ENCODE results near the gene NAPA. TPM values are rescaled to one million over a fixed set of nuclear protein-coding genes. Genes with fewer than 3 reads are reported as not detected.

NAPA gene
- polyA plus RNA-seq, 3 donors = 77.5 to 135 (median 111) TPM

DNA sequence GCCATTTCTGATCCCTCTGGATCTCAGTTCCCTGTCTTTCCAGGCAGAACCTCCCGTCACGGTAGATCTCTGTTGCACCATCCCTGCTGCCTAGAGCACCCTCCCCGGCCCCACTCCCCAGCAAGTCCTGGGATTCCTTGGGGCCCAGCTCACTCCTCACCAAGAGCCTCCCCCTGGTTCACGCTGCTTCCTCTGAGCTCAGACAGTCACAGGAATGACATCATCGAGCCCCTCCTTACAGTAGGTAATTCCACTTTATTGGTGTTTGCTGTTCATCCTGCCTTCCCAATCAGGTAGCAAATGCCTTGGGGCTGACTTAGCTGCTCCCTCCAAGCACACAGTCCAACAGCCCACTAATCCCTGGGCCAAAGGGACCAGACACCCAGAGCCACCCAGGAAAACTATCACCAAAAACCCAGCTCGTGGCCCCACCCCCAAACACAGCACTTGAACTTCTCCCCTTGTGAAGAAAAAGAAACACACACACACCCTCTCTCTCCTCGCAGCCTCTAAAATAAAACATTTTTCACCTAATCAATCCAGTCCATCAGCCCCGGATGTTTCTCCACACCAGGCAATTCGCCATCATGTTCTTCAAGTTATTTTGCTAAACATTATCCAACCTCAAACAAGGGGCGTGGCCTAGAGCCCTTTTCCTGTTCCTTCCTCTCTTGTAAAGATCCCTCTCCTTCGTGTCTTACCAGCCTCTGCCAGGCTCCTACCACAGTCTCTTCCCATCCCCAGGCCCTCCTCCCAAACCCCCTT is 2.5 kb downstream of the NAPA start:
- Histone ChIP-seq H3K36me3 (replicated peaks in 1 of 2; ENCODE audit: control insufficient read depth in 1 of 2, insufficient read depth in 2 of 2, low read length in 2 of 2) (peaks cover 4 to 32% of the 10 kb centered on the region in 2 donors), H3K27me3 (ENCODE audit: control insufficient read depth in 2 of 2, insufficient read depth in 2 of 2, low read length in 2 of 2) (no peaks in the 10 kb centered on the region), H3K27ac (ENCODE audit: low read depth in 1 of 2, low read length in 2 of 2) (peak overlapping the region; percentile 37 to 100), H2AFZ (ENCODE audit: insufficient read depth, low read depth, low read length, poor library complexity, severe bottlenecking) (no peak overlapping the region), H3K9me3 (replicated peaks in 1 of 2; ENCODE audit: control insufficient read depth in 1 of 2, insufficient read depth in 1 of 2, low read length in 2 of 2) (no peaks in the 10 kb centered on the region), H3K79me2 (ENCODE audit: insufficient read depth, low read length) (peaks cover 75% of the 10 kb centered on the region), H3K4me1 (ENCODE audit: control insufficient read depth in 1 of 2, insufficient read depth in 2 of 2, low read length in 2 of 2) (peaks cover 31 to 33% of the 10 kb centered on the region in 2 donors), H3K9ac (ENCODE audit: insufficient read depth, low read length, poor library complexity, severe bottlenecking) (peak overlapping the region; percentile 32), H4K20me1 (ENCODE audit: insufficient read depth, low read length) (peaks cover 71% of the 10 kb centered on the region), H3K4me3 (replicated peaks in 1 of 3; ENCODE audit: low read depth in 2 of 3, low read length in 3 of 3) (peak overlapping the region in 2 of 3 experiments; percentile 7 to 99), H3K4me2 (replicated peaks; ENCODE audit: extremely low read depth, low read length, poor library complexity, severe bottlenecking) (peak overlapping the region; percentile 84)
- peaks cover 0 to 8% (median 0%) of the 10 kb centered on the region in 3 donors for H3K27me3 Mint-ChIP-seq (ENCODE audit: low read depth in 3 of 3)
- WGBS (ENCODE audit: insufficient coverage) = 46% methylated on average over 11 of the region's 11 CpGs
- H3K4me1 Mint-ChIP-seq = peaks cover 49% of the 10 kb centered on the region
- peak overlapping the region; percentile 98 for H3K4me3 Mint-ChIP-seq
- TF ChIP-seq, protein P1, sequence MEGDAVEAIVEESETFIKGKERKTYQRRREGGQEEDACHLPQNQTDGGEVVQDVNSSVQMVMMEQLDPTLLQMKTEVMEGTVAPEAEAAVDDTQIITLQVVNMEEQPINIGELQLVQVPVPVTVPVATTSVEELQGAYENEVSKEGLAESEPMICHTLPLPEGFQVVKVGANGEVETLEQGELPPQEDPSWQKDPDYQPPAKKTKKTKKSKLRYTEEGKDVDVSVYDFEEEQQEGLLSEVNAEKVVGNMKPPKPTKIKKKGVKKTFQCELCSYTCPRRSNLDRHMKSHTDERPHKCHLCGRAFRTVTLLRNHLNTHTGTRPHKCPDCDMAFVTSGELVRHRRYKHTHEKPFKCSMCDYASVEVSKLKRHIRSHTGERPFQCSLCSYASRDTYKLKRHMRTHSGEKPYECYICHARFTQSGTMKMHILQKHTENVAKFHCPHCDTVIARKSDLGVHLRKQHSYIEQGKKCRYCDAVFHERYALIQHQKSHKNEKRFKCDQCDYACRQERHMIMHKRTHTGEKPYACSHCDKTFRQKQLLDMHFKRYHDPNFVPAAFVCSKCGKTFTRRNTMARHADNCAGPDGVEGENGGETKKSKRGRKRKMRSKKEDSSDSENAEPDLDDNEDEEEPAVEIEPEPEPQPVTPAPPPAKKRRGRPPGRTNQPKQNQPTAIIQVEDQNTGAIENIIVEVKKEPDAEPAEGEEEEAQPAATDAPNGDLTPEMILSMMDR (IDR thresholded peaks at IDR 0.05) = no peak
- peak overlapping the region; percentile 70 to 100 (median 99) for H3K27ac Mint-ChIP-seq
- peak in 2 of 3 donors; percentile 18 to 35 for DNase-seq
- H3K36me3 Mint-ChIP-seq = peaks cover 21 to 35% of the 10 kb centered on the region in 2 donors
- H3K9me3 Mint-ChIP-seq = no peaks in the 10 kb centered on the region
- intact Hi-C loops (cut with micrococcal nuclease) = loop anchor here (5.0 to 10.0 kb wide), 4 partner anchors 78 to 238 kb away; partner anchors contain the start of genes INAFM1 (in 1 of the 2) and NOP53 (in 1 of the 2)

DNA sequence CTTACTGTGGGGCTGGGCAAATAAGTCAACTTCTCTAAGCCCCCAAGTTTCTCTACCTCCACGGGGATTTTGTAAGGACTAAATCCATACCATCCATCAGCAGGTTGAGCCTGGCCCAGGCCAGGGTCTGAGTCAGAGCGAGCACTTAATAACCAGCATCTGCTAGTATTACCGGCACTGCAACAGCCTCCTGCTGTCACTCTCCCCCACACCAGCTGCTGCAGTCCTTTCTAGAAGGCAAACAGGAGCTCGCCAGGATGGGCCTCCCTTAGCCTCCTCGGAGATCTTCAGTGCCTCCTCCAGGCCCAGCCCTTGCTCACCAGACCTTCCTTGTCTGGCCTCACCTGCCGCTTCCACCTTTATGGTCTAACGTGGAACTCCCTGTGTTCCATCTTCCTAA is 3.2 kb downstream of the NAPA start:
- H3K36me3 ChIP-seq (replicated peaks in 1 of 2; ENCODE audit: control insufficient read depth in 1 of 2, insufficient read depth in 2 of 2, low read length in 2 of 2) = peaks cover 4 to 39% of the 10 kb centered on the region in 2 donors
- H2AFZ ChIP-seq (ENCODE audit: insufficient read depth, low read depth, low read length, poor library complexity, severe bottlenecking) = no peak overlapping the region
- H3K27me3 Mint-ChIP-seq (ENCODE audit: low read depth in 3 of 3) = peaks cover 0 to 8% (median 0%) of the 10 kb centered on the region in 3 donors
- H3K4me1 Mint-ChIP-seq = peaks cover 49% of the 10 kb centered on the region
- H4K20me1 ChIP-seq (ENCODE audit: insufficient read depth, low read length) = peaks cover 78% of the 10 kb centered on the region
- WGBS (ENCODE audit: insufficient coverage) = 95% methylated on average over 7 of the region's 7 CpGs
- DNase-seq = no peak
- H3K9me3 ChIP-seq (replicated peaks in 1 of 2; ENCODE audit: control insufficient read depth in 1 of 2, insufficient read depth in 1 of 2, low read length in 2 of 2) = no peaks in the 10 kb centered on the region
- no peaks in the 10 kb centered on the region for H3K9me3 Mint-ChIP-seq
- H3K27ac ChIP-seq (ENCODE audit: low read depth in 1 of 2, low read length in 2 of 2) = peak overlapping the region in 1 of 2 donors; percentile 100
- intact Hi-C loops (cut with micrococcal nuclease) = loop anchor here (5.0 to 10.0 kb wide), 4 partner anchors 77 to 237 kb away; partner anchors contain the start of genes INAFM1 (in 1 of the 2) and NOP53 (in 1 of the 2)
- H3K4me1 ChIP-seq (ENCODE audit: control insufficient read depth in 1 of 2, insufficient read depth in 2 of 2, low read length in 2 of 2) = peaks cover 31 to 33% of the 10 kb centered on the region in 2 donors
- H3K27ac Mint-ChIP-seq = peak overlapping the region in 4 of 7 donors; percentile 27 to 100 (median 99)
- no peak overlapping the region for H3K4me2 ChIP-seq (replicated peaks; ENCODE audit: extremely low read depth, low read length, poor library complexity, severe bottlenecking)
- H3K27me3 ChIP-seq (ENCODE audit: control insufficient read depth in 2 of 2, insufficient read depth in 2 of 2, low read length in 2 of 2) = no peaks in the 10 kb centered on the region
- no peak overlapping the region for H3K9ac ChIP-seq (ENCODE audit: insufficient read depth, low read length, poor library complexity, severe bottlenecking)
- no peak overlapping the region for H3K4me3 Mint-ChIP-seq
- H3K4me3 ChIP-seq (replicated peaks in 1 of 3; ENCODE audit: low read depth in 2 of 3, low read length in 3 of 3) = no peak overlapping the region
- H3K36me3 Mint-ChIP-seq = peaks cover 23 to 40% of the 10 kb centered on the region in 2 donors
- TF ChIP-seq, protein P1 (IDR thresholded peaks at IDR 0.05) = no peak
- H3K79me2 ChIP-seq (ENCODE audit: insufficient read depth, low read length) = peaks cover 82% of the 10 kb centered on the region

Data from CD14-positive monocyte (primary cell).